HepG2 (cell line): ENCODE results near the gene WIPF3. TPM values are rescaled to one million over a fixed set of nuclear protein-coding genes. Genes with fewer than 3 reads are reported as not detected.

ENCODE experiments used
- ATAC-seq: fragments of 200-7000 bp; cut with Tn5 transposase; 3 replicates; pipeline ENCODE4 v1.9.1; 2020; ENCODE audit warnings: mild to moderate bottlenecking, moderate library complexity
- BruUV-seq: library from RNA; stranded (reverse); fragments of 400-500 nt; replicated peaks from 2 replicates; lab custom pipeline; 2021; lab: Mats Ljungman, UMichigan
- CTCF ChIA-PET: fragments of 300-600 bp; formaldehyde crosslinking; extraction: SDS; loops from one replicate; lab custom pipeline; 2021; ENCODE audit warnings: low total read pairs, inconsistent platforms, low intra/inter-chr PET ratio; lab: Yijun Ruan, JAX
- POLR2A ChIA-PET: fragments of 350-600 bp; sonication (Branson Sonifier 250); formaldehyde crosslinking; loops from one replicate; lab custom pipeline; 2020; ENCODE audit warnings: antibody characterized with exemption, inconsistent platforms; lab: Yijun Ruan, JAX
- DNase-seq: peaks from one replicate; pipeline ENCODE4 v3.0.0-alpha.2; 2015; ENCODE audit warnings: low spot score
- FAIRE-seq: peaks from 3 replicates; lab custom pipeline; 2011; peaks lifted over from hg19 to GRCh38; lab: Jason Lieb, UNC
- H2AFZ ChIP-seq: one replicate; pipeline ENCODE4 v1.6.1; 2011; ENCODE audit warnings: low read length, inconsistent platforms
- H3K27ac ChIP-seq: fragments of 300-600 bp; 3 replicates; pipeline ENCODE4 v1.8.0; 2011; ENCODE audit warnings: mixed run types, mild to moderate bottlenecking, mixed read lengths, low read length, inconsistent platforms; ENCODE audit not compliant: insufficient read depth; ENCODE audit errors: extremely low read length
- H3K27me3 ChIP-seq, 2 experiments: fragments of 200-600 bp in 1 of 2; 2 replicates in 1 of 2; 3 replicates in 1 of 2; pipeline versions ENCODE4 v1.6.0 to v1.8.0; 2011; ENCODE audit warnings: low read length in 2 of 2, mild to moderate bottlenecking in 2 of 2, moderate library complexity in 2 of 2, inconsistent platforms in 1 of 2; ENCODE audit not compliant: insufficient read depth in 2 of 2, control insufficient read depth in 1 of 2
- H3K36me3 ChIP-seq, 2 experiments: fragments of 200-600 bp in 1 of 2; replicated peaks in 1 of 2; 2 replicates in 1 of 2; 3 replicates in 1 of 2; pipeline versions ENCODE4 v1.5.1 to v1.8.0; 2011; ENCODE audit warnings: low read length in 2 of 2, inconsistent platforms in 1 of 2; ENCODE audit not compliant: insufficient read depth in 2 of 2, control insufficient read depth in 1 of 2
- H3K4me1 ChIP-seq: 2 replicates; pipeline ENCODE4 v1.5.1; 2012; ENCODE audit warnings: low read length, inconsistent platforms; ENCODE audit not compliant: insufficient read depth
- H3K4me2 ChIP-seq: 2 replicates; pipeline ENCODE4 v1.6.0; 2011; ENCODE audit warnings: low read depth, low read length, inconsistent platforms
- H3K4me3 ChIP-seq, 3 experiments: fragments of 200-600 bp in 1 of 3; sonication (generic), shearing (Covaris generic) in 1 of 3; replicated peaks in 1 of 3; 2 replicates each; pipeline ENCODE4 v1.5.1; 2011 to 2016; ENCODE audit warnings: low read length in 3 of 3, inconsistent platforms in 2 of 3, low read depth in 2 of 3, mild to moderate bottlenecking in 2 of 3, control low read depth in 1 of 3, mixed read lengths in 1 of 3; ENCODE audit not compliant: insufficient read depth in 1 of 3
- H3K79me2 ChIP-seq: one replicate; pipeline ENCODE4 v1.6.1; 2011; ENCODE audit warnings: low read length, inconsistent platforms; ENCODE audit not compliant: insufficient read depth
- H3K9ac ChIP-seq: 2 replicates; pipeline ENCODE4 v1.6.0; 2011; ENCODE audit warnings: mild to moderate bottlenecking, low read depth, low read length, inconsistent platforms; ENCODE audit not compliant: insufficient read depth
- H3K9me3 ChIP-seq: 2 replicates; pipeline ENCODE4 v1.5.1; 2012; ENCODE audit warnings: mild to moderate bottlenecking, low read length
- H4K20me1 ChIP-seq: 2 replicates; pipeline ENCODE4 v1.6.0; 2011; ENCODE audit warnings: inconsistent platforms, mild to moderate bottlenecking, low read length, moderate library complexity; ENCODE audit not compliant: insufficient read depth
- MTF2 ChIP-seq: sonication (generic); formaldehyde crosslinking; IDR thresholded peaks from 2 replicates; pipeline ENCODE4 v1.5.0; 2020; ENCODE audit warnings: missing genetic modification reagents, borderline replicate concordance
- NFIC ChIP-seq: IDR thresholded peaks from 2 replicates; pipeline ENCODE4 v1.6.1; 2012; ENCODE audit warnings: mild to moderate bottlenecking, low read length, inconsistent platforms
- POLR2AphosphoS5 ChIP-seq: IDR thresholded peaks from 2 replicates; pipeline ENCODE4 v1.6.1; 2012; ENCODE audit warnings: low read depth, low read length
- PPARG ChIP-seq: conservative IDR thresholded peaks from 2 replicates; pipeline ENCODE4 v1.6.1; 2016; ENCODE audit warnings: missing biosample characterization, missing genetic modification reagents
- ZFY ChIP-seq: sonication (generic); formaldehyde crosslinking; IDR thresholded peaks from 2 replicates; pipeline ENCODE4 v1.4.0; 2020; ENCODE audit warnings: missing genetic modification reagents
- ZKSCAN1 ChIP-seq: fragments of 150-350 bp; IDR thresholded peaks from 2 replicates; pipeline ENCODE4 v1.6.1; 2014; ENCODE audit warnings: low read length
- ZNF556 ChIP-seq: sonication (generic); formaldehyde crosslinking; IDR thresholded peaks from 2 replicates; pipeline ENCODE4 v1.4.0; 2020; ENCODE audit warnings: mild to moderate bottlenecking, missing genetic modification reagents, borderline replicate concordance
- ZNF724P ChIP-seq: sonication (generic); formaldehyde crosslinking; IDR thresholded peaks from 2 replicates; pipeline ENCODE4 v1.8.0; 2022; ENCODE audit warnings: missing genetic modification reagents, borderline replicate concordance
- WGBS: methylation state at CpG from one replicate; pipeline ENCODE4 v1.1.6; 2017; ENCODE audit warnings: low lambda C conversion rate; 5-methylcytosine and 5-hydroxymethylcytosine counted together
- in situ Hi-C: cut with HindIII; loops from 2 replicates; pipeline ENCODE4 v1.10.0; 2017; ENCODE audit warnings: low pct_unique_long_range_greater_than_20kb; ENCODE audit not compliant: extremely low pct_ligation_motif_present
- intact Hi-C: fragments of 100-400 bp; cut with micrococcal nuclease; formaldehyde crosslinking; loops from one replicate; pipeline ENCODE4 v1.10.0; 2022; ENCODE audit not compliant: unreplicated experiment
- polyA plus RNA-seq, 8 experiments: library from polyadenylated mRNA; depleted of rRNA in 3 of 8; stranded (reverse) in 7 of 8; unstranded in 1 of 8; fragments of >200 nt; fragmentation: Illumina TruSeq in 4 of 8; extraction: Trizol in 4 of 8; gene quantifications; 2 replicates each; pipeline versions ENCODE4 v1.2.1 to v1.2.3, GENCODE V29; 2011 to 2016; ENCODE audit warnings: low read depth in 4 of 8, missing spikeins in 1 of 8, mixed read lengths in 1 of 8; ENCODE audit not compliant: insufficient read depth in 1 of 8
- total RNA-seq, 5 experiments: library from RNA; depleted of rRNA; stranded (reverse); fragments of >200 nt; fragmentation: Illumina TruSeq; extraction: Trizol; gene quantifications; 2 replicates each; pipeline ENCODE4 v1.2.3, GENCODE V29; 2016; ENCODE audit warnings: low read depth in 1 of 5
- TF ChIP-seq, protein P1 (sequence below): sonication (generic); formaldehyde crosslinking; IDR thresholded peaks from 2 replicates; pipeline ENCODE4 v1.4.0; 2020; ENCODE audit warnings: missing genetic modification reagents, borderline replicate concordance
- TF ChIP-seq, protein P2 (sequence below): sonication (generic); formaldehyde crosslinking; IDR thresholded peaks from 2 replicates; pipeline ENCODE4; 2020; ENCODE audit warnings: missing genetic modification reagents, mild to moderate bottlenecking, borderline replicate concordance
- TF ChIP-seq, protein P3 (sequence below): sonication (generic); formaldehyde crosslinking; IDR thresholded peaks from 2 replicates; pipeline ENCODE4 v1.4.0; 2020; ENCODE audit warnings: mild to moderate bottlenecking, missing genetic modification reagents
- TF ChIP-seq, protein P4 (sequence below): sonication (generic); formaldehyde crosslinking; IDR thresholded peaks from 2 replicates; pipeline ENCODE4 v1.4.0; 2020; ENCODE audit warnings: mild to moderate bottlenecking, missing genetic modification reagents

WIPF3 gene
- total and polyA plus RNA-seq, 2 of the 13 experiments (the other 11 are each of a cell fraction or from before 2014, with no cell fraction given), result 0.03 TPM; not detected in 1

DNA sequence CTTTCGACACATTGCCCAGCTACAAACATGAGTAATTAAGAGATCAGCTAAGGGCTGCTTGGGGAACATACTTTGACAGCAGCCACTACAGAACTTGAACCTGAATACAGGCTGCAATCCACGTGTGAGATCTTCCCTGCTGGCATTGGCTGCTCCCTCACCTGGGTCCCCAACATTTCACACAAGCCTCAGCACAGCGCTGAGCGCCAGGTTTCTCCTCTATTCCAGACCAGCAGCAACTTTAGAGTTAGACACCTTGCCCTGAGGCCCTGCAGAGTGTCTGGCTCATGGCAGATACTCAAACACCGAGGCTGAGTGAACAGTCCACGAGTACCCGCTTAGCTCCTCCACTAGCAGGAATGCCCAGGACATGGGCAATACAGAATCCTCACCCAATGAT, 1.3 kb upstream of the WIPF3 start:
- TF ChIP-seq ZKSCAN1 (no peak), MTF2 (no peak), PPARG (CRISPR knock-in tag) (no peak), POLR2AphosphoS5 (no peak), ZFY (CRISPR knock-in tag) (no peak), ZNF556 (CRISPR knock-in tag) (no peak), ZNF724P (no peak), NFIC (no peak)
- TF ChIP-seq, protein P1, sequence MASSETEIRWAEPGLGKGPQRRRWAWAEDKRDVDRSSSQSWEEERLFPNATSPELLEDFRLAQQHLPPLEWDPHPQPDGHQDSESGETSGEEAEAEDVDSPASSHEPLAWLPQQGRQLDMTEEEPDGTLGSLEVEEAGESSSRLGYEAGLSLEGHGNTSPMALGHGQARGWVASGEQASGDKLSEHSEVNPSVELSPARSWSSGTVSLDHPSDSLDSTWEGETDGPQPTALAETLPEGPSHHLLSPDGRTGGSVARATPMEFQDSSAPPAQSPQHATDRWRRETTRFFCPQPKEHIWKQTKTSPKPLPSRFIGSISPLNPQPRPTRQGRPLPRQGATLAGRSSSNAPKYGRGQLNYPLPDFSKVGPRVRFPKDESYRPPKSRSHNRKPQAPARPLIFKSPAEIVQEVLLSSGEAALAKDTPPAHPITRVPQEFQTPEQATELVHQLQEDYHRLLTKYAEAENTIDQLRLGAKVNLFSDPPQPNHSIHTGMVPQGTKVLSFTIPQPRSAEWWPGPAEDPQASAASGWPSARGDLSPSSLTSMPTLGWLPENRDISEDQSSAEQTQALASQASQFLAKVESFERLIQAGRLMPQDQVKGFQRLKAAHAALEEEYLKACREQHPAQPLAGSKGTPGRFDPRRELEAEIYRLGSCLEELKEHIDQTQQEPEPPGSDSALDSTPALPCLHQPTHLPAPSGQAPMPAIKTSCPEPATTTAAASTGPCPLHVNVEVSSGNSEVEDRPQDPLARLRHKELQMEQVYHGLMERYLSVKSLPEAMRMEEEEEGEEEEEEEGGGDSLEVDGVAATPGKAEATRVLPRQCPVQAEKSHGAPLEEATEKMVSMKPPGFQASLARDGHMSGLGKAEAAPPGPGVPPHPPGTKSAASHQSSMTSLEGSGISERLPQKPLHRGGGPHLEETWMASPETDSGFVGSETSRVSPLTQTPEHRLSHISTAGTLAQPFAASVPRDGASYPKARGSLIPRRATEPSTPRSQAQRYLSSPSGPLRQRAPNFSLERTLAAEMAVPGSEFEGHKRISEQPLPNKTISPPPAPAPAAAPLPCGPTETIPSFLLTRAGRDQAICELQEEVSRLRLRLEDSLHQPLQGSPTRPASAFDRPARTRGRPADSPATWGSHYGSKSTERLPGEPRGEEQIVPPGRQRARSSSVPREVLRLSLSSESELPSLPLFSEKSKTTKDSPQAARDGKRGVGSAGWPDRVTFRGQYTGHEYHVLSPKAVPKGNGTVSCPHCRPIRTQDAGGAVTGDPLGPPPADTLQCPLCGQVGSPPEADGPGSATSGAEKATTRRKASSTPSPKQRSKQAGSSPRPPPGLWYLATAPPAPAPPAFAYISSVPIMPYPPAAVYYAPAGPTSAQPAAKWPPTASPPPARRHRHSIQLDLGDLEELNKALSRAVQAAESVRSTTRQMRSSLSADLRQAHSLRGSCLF (CRISPR knock-in tag), result no peak
- TF ChIP-seq, protein P2, sequence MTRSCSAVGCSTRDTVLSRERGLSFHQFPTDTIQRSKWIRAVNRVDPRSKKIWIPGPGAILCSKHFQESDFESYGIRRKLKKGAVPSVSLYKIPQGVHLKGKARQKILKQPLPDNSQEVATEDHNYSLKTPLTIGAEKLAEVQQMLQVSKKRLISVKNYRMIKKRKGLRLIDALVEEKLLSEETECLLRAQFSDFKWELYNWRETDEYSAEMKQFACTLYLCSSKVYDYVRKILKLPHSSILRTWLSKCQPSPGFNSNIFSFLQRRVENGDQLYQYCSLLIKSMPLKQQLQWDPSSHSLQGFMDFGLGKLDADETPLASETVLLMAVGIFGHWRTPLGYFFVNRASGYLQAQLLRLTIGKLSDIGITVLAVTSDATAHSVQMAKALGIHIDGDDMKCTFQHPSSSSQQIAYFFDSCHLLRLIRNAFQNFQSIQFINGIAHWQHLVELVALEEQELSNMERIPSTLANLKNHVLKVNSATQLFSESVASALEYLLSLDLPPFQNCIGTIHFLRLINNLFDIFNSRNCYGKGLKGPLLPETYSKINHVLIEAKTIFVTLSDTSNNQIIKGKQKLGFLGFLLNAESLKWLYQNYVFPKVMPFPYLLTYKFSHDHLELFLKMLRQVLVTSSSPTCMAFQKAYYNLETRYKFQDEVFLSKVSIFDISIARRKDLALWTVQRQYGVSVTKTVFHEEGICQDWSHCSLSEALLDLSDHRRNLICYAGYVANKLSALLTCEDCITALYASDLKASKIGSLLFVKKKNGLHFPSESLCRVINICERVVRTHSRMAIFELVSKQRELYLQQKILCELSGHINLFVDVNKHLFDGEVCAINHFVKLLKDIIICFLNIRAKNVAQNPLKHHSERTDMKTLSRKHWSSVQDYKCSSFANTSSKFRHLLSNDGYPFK (CRISPR knock-in tag), result no peak
- TF ChIP-seq, protein P3, sequence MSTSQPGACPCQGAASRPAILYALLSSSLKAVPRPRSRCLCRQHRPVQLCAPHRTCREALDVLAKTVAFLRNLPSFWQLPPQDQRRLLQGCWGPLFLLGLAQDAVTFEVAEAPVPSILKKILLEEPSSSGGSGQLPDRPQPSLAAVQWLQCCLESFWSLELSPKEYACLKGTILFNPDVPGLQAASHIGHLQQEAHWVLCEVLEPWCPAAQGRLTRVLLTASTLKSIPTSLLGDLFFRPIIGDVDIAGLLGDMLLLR (CRISPR knock-in tag), result no peak
- TF ChIP-seq, protein P4, sequence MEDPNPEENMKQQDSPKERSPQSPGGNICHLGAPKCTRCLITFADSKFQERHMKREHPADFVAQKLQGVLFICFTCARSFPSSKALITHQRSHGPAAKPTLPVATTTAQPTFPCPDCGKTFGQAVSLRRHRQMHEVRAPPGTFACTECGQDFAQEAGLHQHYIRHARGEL (CRISPR knock-in tag), result no peak
- TF ChIP-seq, all 625 proteins: peak for 0
- Histone ChIP-seq H3K36me3 (no peaks in the 10 kb centered on the region), H3K27ac (no peak overlapping the region), H3K4me1 (peaks cover 19% of the 10 kb centered on the region), H3K4me2 (no peak overlapping the region), H3K79me2 (no peaks in the 10 kb centered on the region), H3K9ac (no peak overlapping the region), H3K9me3 (no peaks in the 10 kb centered on the region), H3K27me3 (peaks cover 3 to 55% of the 10 kb centered on the region in 2 experiments), H2AFZ (no peak overlapping the region), H4K20me1 (no peaks in the 10 kb centered on the region), H3K4me3 (no peak overlapping the region)
- POLR2A ChIA-PET, result no interaction called here
- in situ Hi-C loops, result no loop called here
- BruUV-seq, result no TSS peak
- ATAC-seq, result no peak; the same call in 2 of the 3 replicates
- FAIRE-seq, result no peak
- intact Hi-C loops, result no loop called here
- WGBS, result 39% methylated on average over 4 of the region's 7 CpGs
- CTCF ChIA-PET, result no interaction called here
- DNase-seq, result no peak
